Activated naive CD4-positive, alpha-beta T cell treated with anti-CD3 and anti-CD28 coated beads for 36 hours (primary cell): ENCODE data around the gene GABRG3. TPM values are rescaled to one million over a fixed set of nuclear protein-coding genes. Genes with fewer than 3 reads are reported as not detected.

ENCODE experiments used
- CTCF ChIA-PET: fragments of 350-600 bp; sonication (Branson Sonifier 250); formaldehyde crosslinking; loops from one replicate; lab custom pipeline; 2021; ENCODE audit warnings: antibody characterized with exemption; lab: Charles Lee
- DNase-seq: peaks from one replicate; pipeline ENCODE4 v3.0.0-alpha.2; 2020
- H3K27ac Mint-ChIP-seq: one replicate; pipeline ENCODE4 v1.8.0; 2021; ENCODE audit warnings: mild to moderate bottlenecking, mixed read lengths
- H3K27me3 Mint-ChIP-seq: one replicate; pipeline ENCODE4 v1.8.0; 2021; ENCODE audit warnings: low read depth, mixed read lengths
- H3K36me3 Mint-ChIP-seq: one replicate; pipeline ENCODE4 v1.8.0; 2021; ENCODE audit warnings: low read depth, mixed read lengths
- H3K4me1 Mint-ChIP-seq: one replicate; pipeline ENCODE4 v1.8.0; 2021; ENCODE audit warnings: low read depth, mixed read lengths
- H3K4me3 Mint-ChIP-seq: one replicate; pipeline ENCODE4 v1.8.0; 2021; ENCODE audit warnings: mild to moderate bottlenecking, moderate library complexity, mixed read lengths
- H3K9me3 Mint-ChIP-seq: one replicate; pipeline ENCODE4 v1.8.0; 2021; ENCODE audit warnings: mixed read lengths
- intact Hi-C: fragments of 100-400 bp; cut with micrococcal nuclease; formaldehyde crosslinking; loops from one replicate; pipeline ENCODE4 v1.15.1; 2023
- total RNA-seq, 2 experiments: library from RNA; stranded (reverse); gene quantifications; one replicate each; pipeline ENCODE4 v1.2.3, GENCODE V29; 2021

GABRG3 gene
- total RNA-seq, 2 experiments from 2014 or later, result not detected

DNA sequence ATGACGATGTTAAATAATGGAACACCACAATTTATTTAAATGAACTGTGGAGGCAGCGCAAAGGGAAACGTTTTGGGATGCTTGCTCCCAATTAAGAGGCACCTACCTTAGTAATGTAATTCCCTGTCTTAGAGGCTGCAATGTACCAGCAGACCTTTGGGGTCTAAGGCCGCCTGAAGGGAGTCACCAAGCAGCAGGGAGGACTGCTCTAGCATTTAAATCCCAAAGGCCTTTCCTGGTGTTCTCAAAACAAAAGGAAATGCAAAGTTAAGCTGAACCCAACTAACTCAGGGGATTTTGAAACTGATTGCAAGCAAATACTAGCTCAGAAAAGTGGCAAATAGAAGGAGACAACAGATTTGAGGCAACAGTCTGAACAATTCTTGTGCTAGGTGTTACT is 510.8 kb downstream of the GABRG3 start:
- Mint-ChIP-seq H3K27me3 (no peaks in the 10 kb centered on the region), H3K27ac (no peak overlapping the region), H3K4me3 (no peak overlapping the region), H3K36me3 (no peaks in the 10 kb centered on the region), H3K4me1 (no peaks in the 10 kb centered on the region), H3K9me3 (peaks cover 5% of the 10 kb centered on the region)
- CTCF ChIA-PET, result no interaction called here
- intact Hi-C loops, result no loop called here
- no peak for DNase-seq

DNA sequence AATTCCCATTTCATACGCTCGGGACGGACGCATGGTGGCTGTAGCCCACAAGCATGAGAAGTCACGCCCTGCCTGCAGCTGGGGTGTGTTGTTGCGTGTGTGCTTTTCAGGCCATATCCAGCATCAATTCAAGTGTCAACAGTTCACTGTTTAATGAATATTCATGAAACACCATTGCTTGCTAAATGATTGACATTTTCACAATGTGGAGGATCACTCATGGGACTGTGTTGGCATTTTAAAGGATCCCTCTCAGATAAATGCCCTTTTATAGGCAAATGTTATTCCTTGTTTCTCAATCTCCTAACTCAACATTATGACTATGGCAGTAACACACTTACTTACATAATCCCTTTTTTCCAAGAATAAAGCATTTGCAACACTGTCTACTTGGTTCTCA is 511.3 kb downstream of the GABRG3 start:
- CTCF ChIA-PET, result no interaction called here
- Mint-ChIP-seq H3K27ac (no peak overlapping the region), H3K27me3 (no peaks in the 10 kb centered on the region), H3K4me1 (no peaks in the 10 kb centered on the region), H3K4me3 (no peak overlapping the region), H3K36me3 (no peaks in the 10 kb centered on the region), H3K9me3 (peaks cover 5% of the 10 kb centered on the region)
- no peak for DNase-seq
- intact Hi-C loops, result no loop called here

DNA sequence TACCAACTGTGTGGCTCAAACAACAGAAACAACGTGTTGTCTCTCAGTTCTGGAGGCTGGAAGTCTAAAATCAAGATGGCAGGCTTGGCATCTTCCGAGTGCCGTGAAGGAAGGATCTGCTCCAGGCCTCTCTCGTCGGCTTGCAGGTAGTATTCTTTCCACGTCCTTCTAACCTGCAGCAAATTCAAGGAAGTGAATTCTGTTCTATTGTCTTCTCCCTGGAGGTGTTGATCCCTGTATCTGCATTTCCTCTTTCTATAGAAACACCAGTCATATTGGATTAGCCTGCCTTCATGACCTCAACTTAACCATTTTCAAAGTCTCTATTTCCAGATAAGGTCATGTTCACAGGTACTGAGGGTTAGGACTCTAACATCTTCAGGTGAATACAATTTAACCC is 512.1 kb downstream of the GABRG3 start:
- no peaks in the 10 kb centered on the region for H3K27me3 Mint-ChIP-seq
- CTCF ChIA-PET, result no interaction called here
- H3K4me1 Mint-ChIP-seq, result no peaks in the 10 kb centered on the region
- H3K27ac Mint-ChIP-seq, result no peak overlapping the region
- no peak overlapping the region for H3K4me3 Mint-ChIP-seq
- H3K9me3 Mint-ChIP-seq, result peaks cover 5% of the 10 kb centered on the region
- intact Hi-C loops, result no loop called here
- no peaks in the 10 kb centered on the region for H3K36me3 Mint-ChIP-seq
- DNase-seq, result no peak

DNA sequence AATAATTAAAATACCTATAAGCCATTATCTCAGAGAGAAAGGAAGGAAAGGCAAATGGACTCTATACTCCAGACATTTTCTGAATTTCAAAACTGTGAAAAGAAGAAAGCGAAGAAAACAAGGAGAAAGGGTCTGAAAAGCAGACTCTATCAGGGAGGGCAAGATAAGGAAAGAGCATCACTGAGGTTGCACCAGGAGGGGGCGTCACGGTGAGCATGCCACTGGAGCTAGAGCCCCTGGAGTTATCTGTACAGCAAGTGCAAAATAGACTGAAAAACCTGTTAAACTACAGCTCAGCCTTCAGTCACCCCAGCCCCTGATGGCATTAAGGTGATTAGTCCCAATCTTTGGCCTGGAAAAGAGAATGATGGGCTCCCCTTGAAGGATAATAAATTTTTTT is 514.3 kb downstream of the GABRG3 start:
- H3K4me3 Mint-ChIP-seq, result no peak overlapping the region
- H3K27me3 Mint-ChIP-seq, result no peaks in the 10 kb centered on the region
- no peaks in the 10 kb centered on the region for H3K4me1 Mint-ChIP-seq
- CTCF ChIA-PET, result no interaction called here
- DNase-seq, result no peak
- H3K36me3 Mint-ChIP-seq, result no peaks in the 10 kb centered on the region
- intact Hi-C loops, result no loop called here
- H3K27ac Mint-ChIP-seq, result no peak overlapping the region
- peaks cover 5% of the 10 kb centered on the region for H3K9me3 Mint-ChIP-seq

DNA sequence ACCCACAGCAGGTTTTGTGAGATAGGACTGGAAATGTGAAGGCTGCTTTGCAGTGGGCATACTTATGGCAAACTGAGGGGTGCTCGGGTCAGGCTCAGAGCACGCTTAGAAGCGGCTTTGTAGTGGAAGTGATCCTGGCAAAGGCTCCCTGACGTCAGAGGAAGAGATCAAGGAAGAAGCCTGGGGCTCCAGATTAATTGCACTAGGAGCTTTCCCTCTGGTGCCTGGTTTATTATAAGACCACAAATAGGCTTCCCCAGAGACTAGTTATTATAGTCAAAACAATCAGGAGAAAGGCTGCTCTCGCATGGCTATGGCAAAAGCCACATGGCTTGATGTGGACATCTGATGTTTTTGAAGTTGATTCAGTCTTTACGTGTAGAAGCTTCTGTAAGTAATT is 515.1 kb downstream of the GABRG3 start:
- Mint-ChIP-seq H3K4me3 (no peak overlapping the region), H3K27me3 (no peaks in the 10 kb centered on the region), H3K9me3 (peaks cover 5% of the 10 kb centered on the region), H3K36me3 (no peaks in the 10 kb centered on the region), H3K27ac (no peak overlapping the region), H3K4me1 (no peaks in the 10 kb centered on the region)
- CTCF ChIA-PET, result no interaction called here
- no peak for DNase-seq
- intact Hi-C loops, result no loop called here

DNA sequence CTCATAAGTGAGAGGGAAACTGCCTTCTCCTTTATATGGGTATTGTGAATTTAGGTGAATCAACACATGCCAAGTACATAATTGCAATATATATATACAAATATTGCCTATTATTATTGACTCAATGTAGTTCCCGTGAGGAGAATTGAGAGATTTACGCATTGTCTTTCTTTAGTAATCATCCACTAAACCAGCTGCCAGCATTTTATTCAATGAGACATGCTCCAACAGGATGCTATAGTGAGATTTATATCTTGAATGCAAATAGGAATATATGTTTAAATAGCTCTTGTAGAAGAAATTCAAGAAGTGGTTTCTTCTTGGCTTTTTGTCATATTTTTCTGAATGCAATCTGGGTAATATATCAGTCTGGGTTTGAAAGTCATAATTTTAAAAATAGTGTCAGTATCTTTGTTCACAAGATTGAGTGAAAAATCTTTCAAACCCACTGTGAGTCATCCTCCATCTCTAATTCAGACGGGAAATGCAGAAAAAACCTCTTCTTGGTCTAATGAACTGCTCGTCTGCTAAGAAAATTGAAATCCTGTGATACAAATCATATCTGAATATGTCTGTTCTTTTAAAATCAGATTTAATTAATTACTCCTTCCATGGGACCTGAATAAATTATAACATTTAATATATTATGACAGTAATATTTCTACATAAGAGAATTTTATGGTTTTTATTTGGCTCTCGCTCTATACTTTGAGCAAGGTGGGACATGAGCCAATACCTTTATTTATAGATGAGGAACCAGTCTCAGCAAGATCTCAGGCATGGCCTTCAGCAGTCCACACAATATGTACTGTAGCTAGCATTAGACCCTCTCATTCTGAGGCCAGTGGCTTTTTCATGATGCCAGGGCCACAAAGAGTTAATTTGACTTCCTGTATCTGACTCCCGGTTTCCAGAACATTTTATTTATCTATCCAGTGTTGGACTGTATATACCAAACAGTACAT is 516.0 kb downstream of the GABRG3 start:
- Mint-ChIP-seq H3K36me3 (no peaks in the 10 kb centered on the region), H3K4me1 (no peaks in the 10 kb centered on the region), H3K9me3 (peaks cover 5% of the 10 kb centered on the region), H3K27me3 (no peaks in the 10 kb centered on the region), H3K4me3 (no peak overlapping the region), H3K27ac (no peak overlapping the region)
- CTCF ChIA-PET, result no interaction called here
- intact Hi-C loops, result no loop called here
- DNase-seq, result no peak

DNA sequence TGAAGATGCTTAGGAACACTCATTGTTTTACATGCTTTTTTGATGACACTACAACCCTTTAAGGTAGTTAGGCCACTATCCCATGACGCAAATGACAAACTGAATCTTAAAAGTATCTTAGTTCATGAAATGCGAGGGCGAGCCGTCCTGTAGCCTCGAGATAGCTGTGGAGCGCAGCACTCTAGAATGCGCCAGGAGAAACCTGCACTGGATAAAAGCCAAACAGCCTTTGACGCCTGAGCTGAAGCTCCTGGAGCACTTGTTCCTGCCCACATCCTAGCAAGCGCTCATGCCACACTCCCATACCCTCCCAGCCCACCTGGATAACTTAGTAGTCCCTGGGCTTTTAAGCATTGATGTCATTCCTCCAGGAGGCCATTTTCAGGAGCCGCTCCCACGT is 516.9 kb downstream of the GABRG3 start:
- Mint-ChIP-seq H3K4me3 (no peak overlapping the region), H3K9me3 (peaks cover 5% of the 10 kb centered on the region), H3K27me3 (no peaks in the 10 kb centered on the region), H3K36me3 (no peaks in the 10 kb centered on the region), H3K4me1 (no peaks in the 10 kb centered on the region), H3K27ac (no peak overlapping the region)
- DNase-seq, result no peak
- intact Hi-C loops, result no loop called here
- CTCF ChIA-PET, result no interaction called here

DNA sequence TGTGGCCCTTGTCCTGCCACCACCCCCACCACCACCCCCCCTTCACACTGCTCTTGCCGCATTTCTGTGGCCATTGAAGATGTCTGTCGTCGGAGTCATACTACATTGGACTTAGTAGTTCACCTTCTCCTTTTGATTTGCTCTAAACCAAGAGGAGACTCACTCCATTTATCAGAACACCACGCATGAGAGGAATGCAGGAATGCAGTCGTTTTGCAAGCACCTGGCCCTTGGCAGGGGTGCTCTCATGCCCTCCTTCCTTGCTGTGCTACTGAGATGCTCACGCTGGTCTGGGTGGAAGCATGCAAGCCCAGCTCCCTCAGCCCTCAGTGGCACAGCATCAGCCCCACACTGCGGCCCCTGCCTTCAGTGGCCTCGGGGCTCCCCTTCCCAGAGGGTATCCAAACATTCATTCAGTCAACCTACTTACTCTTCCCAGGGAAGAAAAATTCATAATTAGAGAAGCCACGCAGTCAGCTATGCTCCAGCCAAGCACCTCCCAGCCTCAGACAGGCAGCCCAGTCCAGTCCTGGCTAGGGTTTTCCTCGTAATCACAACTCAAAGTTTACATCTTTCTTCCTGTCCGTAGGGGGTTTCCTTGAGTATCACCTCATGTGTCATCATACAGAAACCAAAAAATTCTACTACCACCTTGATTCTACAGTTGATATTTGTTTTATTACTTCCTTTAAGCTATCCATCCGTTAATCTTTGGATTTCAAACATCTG is 520.0 kb downstream of the GABRG3 start:
- CTCF ChIA-PET, result no interaction called here
- H3K27me3 Mint-ChIP-seq, result no peaks in the 10 kb centered on the region
- intact Hi-C loops, result no loop called here
- H3K36me3 Mint-ChIP-seq, result no peaks in the 10 kb centered on the region
- no peak overlapping the region for H3K4me3 Mint-ChIP-seq
- H3K9me3 Mint-ChIP-seq, result no peaks in the 10 kb centered on the region
- no peak overlapping the region for H3K27ac Mint-ChIP-seq
- no peaks in the 10 kb centered on the region for H3K4me1 Mint-ChIP-seq
- DNase-seq, result no peak

DNA sequence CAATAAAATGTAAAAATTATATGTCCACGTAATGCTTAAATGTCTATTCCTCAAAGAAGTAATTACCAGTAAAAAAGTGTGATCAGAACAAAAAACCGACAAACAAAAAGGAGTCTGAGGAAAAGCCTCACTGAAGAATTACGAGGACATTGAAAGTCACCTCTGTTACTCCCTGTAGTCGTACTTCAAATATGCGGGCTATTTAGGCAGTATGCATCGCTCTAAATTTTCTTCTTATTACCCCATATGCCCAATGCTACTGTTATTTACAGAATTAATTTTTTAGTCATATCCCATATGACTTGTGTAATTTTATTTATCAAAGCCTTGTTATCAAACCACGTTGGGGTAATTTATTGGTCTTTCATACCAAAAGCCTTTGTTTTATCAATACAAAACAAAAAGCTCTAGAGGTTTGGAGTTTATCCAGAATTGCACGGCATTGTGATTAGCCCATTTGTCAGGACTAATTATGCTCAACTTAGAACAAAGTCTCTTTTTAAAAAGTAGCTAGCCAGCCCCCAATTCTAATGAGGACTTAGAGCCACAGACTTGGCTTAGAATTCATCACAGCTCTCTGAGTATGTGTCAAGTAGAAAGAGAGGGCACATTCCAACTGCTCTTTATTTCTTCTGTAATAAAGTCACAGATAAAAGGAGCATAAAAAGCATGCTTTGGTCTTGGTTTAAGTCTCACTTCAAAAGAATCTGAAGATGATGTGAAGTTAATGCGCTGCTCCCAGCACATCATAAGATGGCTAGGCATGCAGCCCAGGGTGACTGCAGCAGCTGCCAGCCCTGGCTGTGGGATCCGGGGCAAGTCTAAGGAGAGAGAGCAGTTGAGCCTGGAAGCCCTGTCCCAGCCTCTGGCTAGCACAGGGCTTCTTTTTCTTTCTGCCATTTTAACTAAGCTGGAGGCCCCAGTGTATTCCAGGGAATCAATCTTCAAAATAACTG is 521.0 kb downstream of the GABRG3 start:
- Mint-ChIP-seq H3K27me3 (no peaks in the 10 kb centered on the region), H3K4me1 (no peaks in the 10 kb centered on the region), H3K36me3 (no peaks in the 10 kb centered on the region), H3K9me3 (no peaks in the 10 kb centered on the region), H3K4me3 (no peak overlapping the region), H3K27ac (no peak overlapping the region)
- no peak for DNase-seq
- CTCF ChIA-PET, result interaction anchor here (0.6 kb wide), 1 partner anchor 356 kb away, joined by 3 read pairs; no protein-coding TSS in a partner anchor
- intact Hi-C loops, result no loop called here

DNA sequence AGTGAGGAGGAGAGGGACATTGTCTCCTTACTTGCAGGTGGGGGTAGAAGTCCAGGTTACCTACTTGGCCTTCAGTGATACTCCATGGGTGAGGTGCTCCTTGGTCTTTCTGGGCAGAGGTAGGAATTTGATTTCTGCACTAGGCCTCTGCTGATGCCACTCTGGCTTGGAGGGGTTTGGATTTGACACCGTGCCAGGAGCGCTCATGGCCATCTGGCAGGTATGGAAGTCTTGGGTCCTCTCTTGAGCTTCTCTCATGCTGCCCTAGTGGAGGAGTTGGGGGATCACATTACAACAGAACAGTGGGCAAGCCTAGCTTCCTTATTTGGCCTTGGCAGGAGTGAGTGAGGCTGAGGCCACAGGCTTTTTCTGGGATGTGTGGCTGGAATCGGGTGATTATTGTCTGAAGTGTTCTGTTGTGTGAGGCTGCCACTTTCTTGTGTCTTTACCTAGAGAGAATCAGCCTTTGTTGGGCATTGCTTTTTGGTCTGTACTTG is 525.0 kb downstream of the GABRG3 start:
- Mint-ChIP-seq H3K27me3 (no peaks in the 10 kb centered on the region), H3K36me3 (no peaks in the 10 kb centered on the region), H3K4me3 (no peak overlapping the region), H3K9me3 (peaks cover 3% of the 10 kb centered on the region), H3K27ac (no peak overlapping the region), H3K4me1 (no peaks in the 10 kb centered on the region)
- no peak for DNase-seq
- CTCF ChIA-PET, result interaction anchor here (0.6 kb wide), 1 partner anchor 434 kb away, joined by 3 read pairs; no protein-coding TSS in a partner anchor
- intact Hi-C loops, result no loop called here

DNA sequence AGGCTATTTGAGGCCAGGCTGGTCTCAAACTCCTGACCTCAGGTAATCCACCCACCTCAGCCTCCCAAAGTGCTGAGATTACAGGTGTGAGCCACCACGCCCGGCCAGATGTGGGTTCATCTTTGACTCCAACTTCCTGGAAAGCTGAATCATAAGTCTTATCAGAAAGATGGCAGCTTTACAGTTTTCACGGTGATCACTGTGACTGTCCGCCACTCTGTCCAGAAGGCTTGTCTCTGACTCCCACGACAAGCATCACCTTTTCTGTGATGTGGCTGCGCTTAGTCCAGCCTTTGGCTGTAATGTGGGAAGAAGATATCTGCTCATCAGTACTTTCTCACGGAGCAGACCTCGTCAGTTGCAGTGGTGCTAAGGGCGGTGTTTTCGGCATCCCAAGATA is 527.7 kb downstream of the GABRG3 start:
- intact Hi-C loops, result no loop called here
- Mint-ChIP-seq H3K27me3 (no peaks in the 10 kb centered on the region), H3K4me1 (no peaks in the 10 kb centered on the region), H3K27ac (no peak overlapping the region), H3K9me3 (peaks cover 3% of the 10 kb centered on the region), H3K36me3 (no peaks in the 10 kb centered on the region), H3K4me3 (no peak overlapping the region)
- no peak for DNase-seq
- CTCF ChIA-PET, result no interaction called here

DNA sequence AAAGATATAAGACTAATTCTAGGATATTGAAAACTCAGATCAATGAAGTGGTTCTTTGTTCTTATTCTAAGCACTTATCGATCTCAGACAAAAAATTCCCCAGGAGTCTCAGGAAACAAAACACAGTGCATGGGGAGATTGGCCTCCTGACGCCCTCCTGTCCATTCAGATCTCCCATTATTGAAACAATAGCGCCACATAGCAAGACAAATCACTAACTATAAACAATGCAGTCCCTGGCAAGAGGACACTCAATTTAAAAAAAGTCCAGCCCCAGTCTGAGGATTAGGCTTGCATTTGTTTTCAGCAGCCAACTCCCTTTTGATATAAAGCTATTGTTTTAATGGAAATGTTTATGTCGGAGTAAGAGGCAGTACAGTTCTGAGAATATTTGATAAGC is 528.2 kb downstream of the GABRG3 start:
- peaks cover 3% of the 10 kb centered on the region for H3K9me3 Mint-ChIP-seq
- no peaks in the 10 kb centered on the region for H3K36me3 Mint-ChIP-seq
- CTCF ChIA-PET, result no interaction called here
- intact Hi-C loops, result no loop called here
- DNase-seq, result no peak
- no peak overlapping the region for H3K4me3 Mint-ChIP-seq
- H3K27ac Mint-ChIP-seq, result no peak overlapping the region
- H3K27me3 Mint-ChIP-seq, result no peaks in the 10 kb centered on the region
- no peaks in the 10 kb centered on the region for H3K4me1 Mint-ChIP-seq
